ENCODE data around the gene POU6F1. TPM values are rescaled to one million over a fixed set of nuclear protein-coding genes. Genes with fewer than 3 reads are reported as not detected.

The POU6F1 gene
- total RNA-seq, 1 experiment from 2014 or later, result 5.3 TPM

GRCh38 chr12:51195841-51196240 lies 22.0 kb downstream of the POU6F1 start:
- CTCF ChIA-PET, result interaction anchor here (1.4 kb wide), 1 partner anchor 22 kb away, joined by 7 read pairs; the partner anchor contains the start of gene POU6F1
- no peaks in the 10 kb centered on the region for H3K9me3 Mint-ChIP-seq (ENCODE audit: unreplicated experiment)
- H3K4me3 Mint-ChIP-seq (ENCODE audit: unreplicated experiment), result no peak overlapping the region
- intact Hi-C loops (cut with micrococcal nuclease; ENCODE audit: unreplicated experiment), result no loop called here
- H3K27ac Mint-ChIP-seq (ENCODE audit: unreplicated experiment), result no peak overlapping the region
- TF ChIP-seq CTCF (IDR thresholded peaks at IDR 0.05; ENCODE audit: insufficient read depth in 1 of 2, low read depth in 1 of 2, low read length in 1 of 2, severe bottlenecking in 1 of 2, unreplicated experiment in 1 of 2), result no peak
- Histone ChIP-seq H3K36me3 (ENCODE audit: control insufficient read depth, insufficient read depth, low read length) (no peaks in the 10 kb centered on the region), H3K4me3 (ENCODE audit: low read depth, low read length) (no peak overlapping the region), H3K9me3 (no peaks in the 10 kb centered on the region), H3K27me3 (replicated peaks; ENCODE audit: control insufficient read depth, insufficient read depth, low read length) (no peaks in the 10 kb centered on the region), H3K4me1 (peaks cover 11% of the 10 kb centered on the region; the same call in 1 of the 2 replicates)
- H3K27me3 Mint-ChIP-seq (ENCODE audit: insufficient read depth, unreplicated experiment), result no peaks in the 10 kb centered on the region
- no peaks in the 10 kb centered on the region for H3K36me3 Mint-ChIP-seq (ENCODE audit: insufficient read depth, unreplicated experiment)
- BruUV-seq (replicated peaks), result no TSS peak
- peaks cover 10% of the 10 kb centered on the region for H3K4me1 Mint-ChIP-seq (ENCODE audit: low read depth, unreplicated experiment)
- POLR2A ChIA-PET, result no interaction called here
- DNase-seq, result no peak

- H3K27ac Mint-ChIP-seq (ENCODE audit: unreplicated experiment), result no peak overlapping the region
- H3K4me3 Mint-ChIP-seq (ENCODE audit: unreplicated experiment), result no peak overlapping the region
- DNase-seq, result no peak
- Histone ChIP-seq H3K9me3 (no peaks in the 10 kb centered on the region), H3K27me3 (replicated peaks; ENCODE audit: control insufficient read depth, insufficient read depth, low read length) (no peaks in the 10 kb centered on the region), H3K36me3 (ENCODE audit: control insufficient read depth, insufficient read depth, low read length) (no peaks in the 10 kb centered on the region), H3K4me1 (no peaks in the 10 kb centered on the region), H3K4me3 (ENCODE audit: low read depth, low read length) (no peak overlapping the region)
- no peaks in the 10 kb centered on the region for H3K9me3 Mint-ChIP-seq (ENCODE audit: unreplicated experiment)
- no TSS peak for BruUV-seq (replicated peaks)
- no peaks in the 10 kb centered on the region for H3K36me3 Mint-ChIP-seq (ENCODE audit: insufficient read depth, unreplicated experiment)
- TF ChIP-seq CTCF (IDR thresholded peaks at IDR 0.05; ENCODE audit: insufficient read depth in 1 of 2, low read depth in 1 of 2, low read length in 1 of 2, severe bottlenecking in 1 of 2, unreplicated experiment in 1 of 2), result no peak
- ChIA-PET POLR2A (no interaction called here), CTCF (no interaction called here)
- no peaks in the 10 kb centered on the region for H3K27me3 Mint-ChIP-seq (ENCODE audit: insufficient read depth, unreplicated experiment)
- H3K4me1 Mint-ChIP-seq (ENCODE audit: low read depth, unreplicated experiment), result no peaks in the 10 kb centered on the region
- intact Hi-C loops (cut with micrococcal nuclease; ENCODE audit: unreplicated experiment), result no loop called here
Measured at GRCh38 chr12:51192284-51192671, 25.6 kb downstream of the POU6F1 start.

GRCh38 chr12:51191516-51192283 lies 26.2 kb downstream of the POU6F1 start:
- no peak for TF ChIP-seq CTCF (IDR thresholded peaks at IDR 0.05; ENCODE audit: insufficient read depth in 1 of 2, low read depth in 1 of 2, low read length in 1 of 2, severe bottlenecking in 1 of 2, unreplicated experiment in 1 of 2)
- ChIA-PET CTCF (no interaction called here), POLR2A (no interaction called here)
- H3K4me3 Mint-ChIP-seq (ENCODE audit: unreplicated experiment), result no peak overlapping the region
- no peaks in the 10 kb centered on the region for H3K4me1 ChIP-seq
- DNase-seq, result no peak
- no peak overlapping the region for H3K4me3 ChIP-seq (ENCODE audit: low read depth, low read length)
- intact Hi-C loops (cut with micrococcal nuclease; ENCODE audit: unreplicated experiment), result no loop called here
- no peaks in the 10 kb centered on the region for H3K4me1 Mint-ChIP-seq (ENCODE audit: low read depth, unreplicated experiment)
- no TSS peak for BruUV-seq (replicated peaks)
- no peaks in the 10 kb centered on the region for H3K27me3 ChIP-seq (replicated peaks; ENCODE audit: control insufficient read depth, insufficient read depth, low read length)
- H3K9me3 Mint-ChIP-seq (ENCODE audit: unreplicated experiment), result no peaks in the 10 kb centered on the region
- no peaks in the 10 kb centered on the region for H3K36me3 ChIP-seq (ENCODE audit: control insufficient read depth, insufficient read depth, low read length)
- H3K27ac Mint-ChIP-seq (ENCODE audit: unreplicated experiment), result no peak overlapping the region
- H3K36me3 Mint-ChIP-seq (ENCODE audit: insufficient read depth, unreplicated experiment), result no peaks in the 10 kb centered on the region
- no peaks in the 10 kb centered on the region for H3K9me3 ChIP-seq
- no peaks in the 10 kb centered on the region for H3K27me3 Mint-ChIP-seq (ENCODE audit: insufficient read depth, unreplicated experiment)

Measured in Caco-2 (cell line).